Activated CD4-positive, CD25-positive, alpha-beta regulatory T cell treated with anti-CD3 and anti-CD28 coated beads, Interleukin-2, amount 50 U/mL, for 72 hours (primary cell): ENCODE data around the gene VPS37B.
"Not testable (repeated sequence)": the region's sequence is repeated elsewhere in the genome, so short reads cannot be mapped to it uniquely, and the experiment has no call there.

Experiments used
- DNase-seq: peaks from one replicate; pipeline ENCODE4 v3.0.0; 2021

Gene VPS37B, protein sequence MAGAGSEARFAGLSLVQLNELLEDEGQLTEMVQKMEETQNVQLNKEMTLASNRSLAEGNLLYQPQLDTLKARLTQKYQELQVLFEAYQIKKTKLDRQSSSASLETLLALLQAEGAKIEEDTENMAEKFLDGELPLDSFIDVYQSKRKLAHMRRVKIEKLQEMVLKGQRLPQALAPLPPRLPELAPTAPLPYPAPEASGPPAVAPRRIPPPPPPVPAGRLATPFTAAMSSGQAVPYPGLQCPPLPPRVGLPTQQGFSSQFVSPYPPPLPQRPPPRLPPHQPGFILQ

DNA sequence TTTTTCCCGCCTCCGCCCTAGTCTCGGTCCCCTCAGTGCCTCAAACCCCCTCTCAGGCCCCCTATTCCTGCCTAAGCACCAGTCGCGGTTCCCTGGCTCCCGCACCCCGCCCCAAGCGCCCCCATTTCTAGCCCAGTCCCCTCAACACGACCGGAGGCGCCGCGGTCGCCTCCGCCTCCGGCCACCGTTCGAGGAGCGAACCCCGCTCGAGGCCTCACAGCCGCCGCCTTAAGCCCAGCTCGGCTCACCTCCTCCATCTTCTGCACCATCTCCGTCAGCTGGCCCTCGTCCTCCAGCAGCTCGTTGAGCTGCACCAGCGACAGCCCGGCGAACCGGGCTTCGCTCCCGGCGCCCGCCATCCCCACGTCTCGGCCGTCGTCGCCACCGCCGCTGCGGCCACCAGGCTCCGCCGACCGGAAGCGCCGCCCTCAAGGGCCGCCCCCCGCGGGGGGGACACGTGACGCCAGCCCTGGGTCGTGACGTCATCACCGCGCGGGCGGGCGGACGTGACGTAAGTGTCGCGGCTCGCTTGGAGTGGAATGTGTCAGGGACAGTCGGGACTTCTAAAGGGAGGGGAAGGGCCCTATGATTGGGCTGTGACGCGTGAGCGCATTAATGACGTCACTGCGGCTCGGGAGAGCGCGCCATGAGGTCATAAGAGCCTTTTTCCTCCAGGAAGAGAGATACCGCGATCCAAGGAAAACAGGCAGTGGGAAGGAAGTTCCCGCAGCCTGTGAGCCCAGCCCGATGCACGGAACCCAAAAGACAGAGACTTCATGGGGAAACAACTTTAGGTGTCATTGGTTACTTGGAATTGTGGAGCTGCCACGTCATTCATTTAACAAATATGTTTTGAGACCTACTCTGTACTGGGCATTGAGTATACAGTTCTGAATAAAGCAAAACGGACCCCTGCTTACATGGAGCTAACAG, at the start of gene VPS37B:
VPS37B (minus strand) TSS at position 421 of the 933 bp plus-strand sequence; CDS start at position 359, 62 bp downstream.
- DNase-seq = peak; percentile 91

GRCh38 chr12:122944605-122945592, 49.0 kb upstream of the VPS37B start:
- no peak for DNase-seq

DNA sequence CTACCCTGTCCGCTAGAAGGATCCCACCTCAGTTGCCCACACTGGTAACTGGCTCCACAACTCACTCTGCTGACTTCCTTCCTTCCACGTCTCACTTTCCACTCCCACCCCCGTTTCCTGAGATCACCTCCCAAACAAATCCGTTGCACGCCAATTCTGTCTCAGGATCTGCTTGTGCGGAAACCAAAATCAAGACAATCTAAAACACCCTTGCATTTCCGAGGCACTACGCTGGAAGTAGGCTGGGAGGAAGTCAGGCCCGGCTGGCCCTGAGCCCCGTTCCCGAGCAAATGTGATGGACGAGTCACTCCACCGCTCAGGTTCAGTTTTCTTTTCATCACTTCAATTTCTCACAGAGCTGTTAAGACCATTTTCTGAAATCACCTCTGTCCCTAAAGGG, 47.3 kb upstream of the VPS37B start:
- DNase-seq = no peak

DNA sequence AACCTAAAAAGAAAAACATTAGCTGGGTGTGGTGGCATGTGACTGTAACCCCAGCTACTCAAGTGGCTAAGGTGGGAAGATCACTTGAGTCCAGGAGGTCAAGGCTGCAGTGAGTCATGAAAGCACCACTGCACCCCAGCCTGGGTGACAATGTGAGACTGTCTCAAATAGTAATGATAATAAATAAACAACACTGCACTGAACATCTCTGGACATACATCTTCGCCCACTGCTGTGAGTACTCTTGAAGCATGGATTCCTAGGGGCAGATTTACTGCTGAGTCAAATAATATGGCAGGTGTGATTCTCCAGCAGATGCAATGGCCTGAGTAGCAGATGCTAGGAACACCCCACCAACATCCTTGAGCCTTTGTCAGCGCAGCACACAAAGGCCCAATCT, 46.7 kb upstream of the VPS37B start:
- DNase-seq = no peak

GRCh38 chr12:122941351-122941750, 45.4 kb upstream of the VPS37B start:
- not testable (repeated sequence) for DNase-seq

DNA sequence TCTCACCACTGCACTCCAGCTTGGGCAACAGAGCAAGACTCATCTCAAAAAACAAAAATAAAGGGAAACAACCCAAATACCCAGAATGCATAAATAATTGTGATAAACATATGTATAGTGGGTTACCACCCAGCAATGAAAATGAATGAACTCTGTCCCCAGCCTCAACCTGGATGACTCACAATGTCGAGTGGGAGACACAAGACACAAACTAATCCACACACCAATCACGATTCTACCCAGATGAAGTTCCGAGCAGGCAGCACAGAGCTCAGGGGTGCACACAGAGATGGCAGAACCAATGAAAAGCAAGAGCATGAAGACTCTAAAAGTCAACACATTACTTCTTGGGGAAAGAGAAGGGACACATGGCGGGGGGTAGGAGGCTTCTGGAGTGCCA, 43.2 kb upstream of the VPS37B start:
- no peak for DNase-seq

GRCh38 chr12:122937622-122938091, 41.7 kb upstream of the VPS37B start:
- DNase-seq = no peak

DNA sequence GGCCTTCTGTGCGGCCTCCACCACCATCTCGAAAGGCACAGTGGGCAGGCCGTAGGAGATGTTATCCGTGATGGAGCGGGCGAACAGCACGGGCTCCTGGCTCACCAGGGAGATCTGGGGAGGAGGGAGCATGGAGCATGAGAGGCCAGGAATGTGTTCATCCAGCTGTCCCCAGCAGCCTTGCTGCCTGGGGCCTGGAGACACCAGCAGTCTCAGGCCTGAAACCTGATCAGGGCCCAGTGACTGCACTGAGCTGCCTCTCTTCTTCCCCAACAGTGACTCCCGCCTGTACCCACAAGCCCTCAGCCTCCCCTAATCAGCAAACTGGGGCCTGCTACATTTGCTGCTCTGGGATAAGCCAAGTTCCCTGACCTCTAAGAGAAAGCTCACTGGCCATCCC, 39.4 kb upstream of the VPS37B start:
- no peak for DNase-seq

- DNase-seq = no peak
Measured at GRCh38 chr12:122934722-122935121, 38.8 kb upstream of the VPS37B start.

DNA sequence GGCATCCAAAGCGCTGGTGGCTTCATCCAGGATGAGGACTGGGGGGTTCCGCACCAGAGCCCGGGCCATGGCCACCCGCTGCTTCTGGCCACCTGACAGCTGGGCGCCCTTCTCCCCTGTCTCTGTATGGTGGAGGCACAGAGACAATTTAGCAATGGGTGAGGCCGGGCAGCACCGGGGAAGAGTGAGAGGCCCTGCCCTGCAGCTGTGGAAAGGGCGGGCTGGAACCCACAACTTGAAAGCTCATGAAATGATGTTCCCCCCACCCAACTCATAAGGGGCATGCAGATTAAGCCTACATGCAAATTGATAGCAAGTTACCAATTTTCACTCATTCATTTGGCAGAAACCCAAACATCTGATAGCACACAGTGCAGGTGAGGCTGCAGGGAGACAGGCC, 36.3 kb upstream of the VPS37B start:
- DNase-seq = no peak

DNA sequence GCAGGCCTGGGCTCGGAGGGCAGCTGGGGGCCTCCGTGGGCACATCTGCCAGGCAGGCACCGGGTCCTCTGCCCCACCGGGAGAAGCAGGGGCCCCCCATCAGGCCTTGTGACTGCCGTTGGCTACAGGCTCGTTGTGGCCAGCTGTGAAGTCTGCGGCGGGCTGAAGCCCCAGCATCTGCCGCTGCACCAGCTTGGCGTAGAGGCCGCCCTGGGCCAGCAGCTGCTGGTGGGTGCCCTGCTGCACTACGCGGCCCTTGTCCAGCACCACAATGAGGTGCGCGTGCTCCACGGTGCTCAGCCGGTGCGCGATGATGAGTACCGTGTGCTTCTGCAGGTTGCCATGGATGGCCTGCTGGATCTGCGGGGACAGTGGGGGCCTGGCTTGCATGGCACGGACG, 33.9 kb upstream of the VPS37B start:
- no peak for DNase-seq

- no peak for DNase-seq
Measured at GRCh38 chr12:122929148-122929538, 33.2 kb upstream of the VPS37B start.

DNA sequence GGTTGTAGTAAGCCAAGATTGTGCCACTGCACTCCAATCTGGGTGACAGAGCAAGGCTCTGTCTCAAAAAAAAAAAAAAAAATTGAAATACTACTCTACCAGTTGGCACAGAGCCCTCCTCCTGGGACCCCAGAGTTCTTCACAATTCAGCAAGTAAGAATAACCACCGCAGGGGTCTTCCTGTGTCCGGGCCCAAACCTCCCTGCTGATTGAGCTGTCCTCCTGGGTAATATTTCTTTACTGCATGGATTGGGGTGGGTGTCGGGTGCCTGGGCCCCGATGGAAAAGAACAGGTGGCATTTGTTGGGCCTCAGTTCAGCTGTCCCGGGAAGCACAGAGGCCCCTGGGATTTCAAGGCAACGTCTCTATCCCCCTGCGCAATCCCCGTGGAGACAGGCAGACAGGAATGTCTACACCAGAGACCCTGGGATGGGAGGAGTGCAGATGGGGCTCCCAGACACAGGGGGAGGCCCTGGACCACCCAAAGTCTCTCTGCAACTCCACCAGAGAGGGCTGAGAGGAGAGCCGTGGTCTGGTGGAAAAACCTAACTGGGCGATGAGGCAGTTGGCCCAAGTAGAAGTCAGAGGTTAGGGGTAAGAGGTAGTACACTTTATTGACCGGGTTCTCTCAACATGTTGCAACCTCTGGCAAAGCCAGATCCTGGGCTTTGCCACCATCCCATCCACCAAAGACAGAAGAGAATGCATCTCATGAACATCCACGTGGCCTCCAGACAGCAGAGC, 32.7 kb upstream of the VPS37B start:
- DNase-seq = no peak

- no peak for DNase-seq
Measured at GRCh38 chr12:122927756-122928403, 32.0 kb upstream of the VPS37B start.

DNA sequence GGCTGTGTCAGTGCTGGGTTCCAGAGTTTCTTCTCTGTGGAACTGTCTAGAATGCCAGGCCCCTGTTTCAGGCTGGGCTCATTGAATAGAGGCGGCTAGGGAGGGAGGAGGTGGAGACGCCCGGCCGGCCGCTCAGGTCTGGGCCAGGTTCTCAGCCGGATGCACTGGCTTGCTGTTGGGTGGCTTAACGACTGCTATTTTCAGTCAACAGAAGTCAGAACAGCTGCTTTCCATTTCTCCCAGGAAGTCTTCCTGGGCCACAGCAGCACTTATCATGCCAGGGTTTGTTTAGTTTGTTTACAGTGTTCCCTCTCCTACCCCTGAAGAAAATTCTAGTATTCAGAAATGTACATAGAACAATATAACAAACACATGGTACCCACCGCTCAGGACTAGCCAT, 26.0 kb upstream of the VPS37B start:
- no peak for DNase-seq

- DNase-seq = no peak
Measured at GRCh38 chr12:122920687-122921086, 24.8 kb upstream of the VPS37B start.

DNA sequence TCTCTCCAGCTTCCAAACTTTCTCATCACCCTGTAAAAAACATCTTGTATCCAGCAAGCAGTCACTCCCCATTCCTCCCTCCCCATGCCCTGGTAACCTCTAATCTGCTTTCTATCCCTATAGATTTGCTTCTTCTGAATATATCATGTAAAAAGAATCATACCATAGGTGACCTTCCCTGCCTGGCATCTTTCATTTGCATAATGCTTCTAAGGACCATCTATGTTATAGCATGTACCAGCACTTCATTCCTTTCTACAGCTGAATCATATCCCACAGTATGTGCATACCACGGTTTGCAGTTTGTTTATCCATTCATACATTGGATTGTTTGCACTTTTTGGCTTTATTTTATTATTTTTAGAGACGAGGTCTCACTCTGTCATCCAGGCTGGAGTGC, 22.9 kb upstream of the VPS37B start:
- DNase-seq = no peak

DNA sequence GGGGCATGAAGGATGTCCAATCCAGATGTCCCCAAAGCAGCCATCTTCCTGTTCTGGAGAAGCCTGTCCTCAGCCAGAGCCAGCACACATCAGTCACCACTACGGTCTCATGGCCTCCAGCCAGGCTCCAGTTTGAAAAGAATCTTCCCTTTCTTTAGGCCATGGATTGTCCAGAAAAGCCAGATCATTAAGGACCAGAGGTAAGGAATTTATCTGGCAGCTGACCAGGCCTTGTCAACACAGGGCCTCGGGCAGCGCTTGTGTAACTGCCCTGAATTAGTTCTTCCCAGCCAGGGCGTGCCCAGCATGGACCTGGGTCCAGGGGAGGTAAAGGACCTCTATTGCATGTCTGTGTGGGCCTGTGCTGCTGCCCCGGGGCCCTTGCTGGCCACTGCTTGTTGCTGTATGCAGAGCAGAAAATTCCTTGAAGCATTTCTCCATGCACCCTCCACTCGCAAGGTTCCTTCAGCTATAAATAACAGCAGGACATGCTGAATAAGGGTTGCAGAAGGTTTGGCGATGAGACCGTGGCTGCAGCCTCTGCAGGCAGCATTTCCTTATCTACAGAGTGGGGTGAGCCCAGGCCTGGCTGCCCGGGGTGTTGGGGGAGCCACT, 21.7 kb upstream of the VPS37B start:
- DNase-seq = no peak

GRCh38 chr12:122909442-122910288, 13.7 kb upstream of the VPS37B start:
- DNase-seq = no peak

- DNase-seq = no peak
Measured at GRCh38 chr12:122908915-122909314, 13.0 kb upstream of the VPS37B start.
